GM12878 (cell line): Measurements from ENCODE around the gene N4BP3. TPM values are rescaled to one million over a fixed set of nuclear protein-coding genes. Genes with fewer than 3 reads are reported as not detected.

Experiments used
- ATAC-seq: fragments of 200-7000 bp; cut with Tn5 transposase; 3 replicates; pipeline ENCODE4 v1.9.1; 2020; ENCODE audit warnings: mild to moderate bottlenecking, moderate library complexity
- BruUV-seq: library from RNA; stranded (reverse); fragments of 400-500 nt; replicated peaks from 2 replicates; lab custom pipeline; 2021; lab: Mats Ljungman, UMichigan
- CTCF ChIA-PET: fragments of 300-600 bp; sonication (Branson Sonifier 250); formaldehyde crosslinking; extraction: SDS; loops from one replicate; lab custom pipeline; 2021; ENCODE audit warnings: inconsistent platforms; lab: Yijun Ruan, JAX
- POLR2A ChIA-PET: fragments of 350-600 bp; formaldehyde crosslinking; extraction: SDS; loops from one replicate; lab custom pipeline; 2021; ENCODE audit warnings: inconsistent platforms; lab: Charles Lee
- RAD21 ChIA-PET: fragments of 300-600 bp; sonication (Branson Sonifier 250); formaldehyde crosslinking; loops from one replicate; lab custom pipeline; 2023; ENCODE audit warnings: antibody characterized with exemption; ENCODE audit not compliant: unreplicated experiment; lab: Charles Lee
- SMC1A ChIA-PET: fragments of 300-600 bp; sonication (Branson Sonifier 250); formaldehyde crosslinking; loops from one replicate; lab custom pipeline; 2023; ENCODE audit not compliant: unreplicated experiment, uncharacterized antibody; lab: Charles Lee
- DNase-seq: peaks from one replicate; pipeline ENCODE4 v3.0.0-alpha.2; 2011; ENCODE audit warnings: low read depth, low spot score
- FAIRE-seq: peaks from 3 replicates; lab custom pipeline; 2011; peaks lifted over from hg19 to GRCh38; lab: Jason Lieb, UNC
- H2AFZ ChIP-seq: 2 replicates; pipeline ENCODE4 v1.6.0; 2011; ENCODE audit warnings: low read depth, low read length, control low read depth; ENCODE audit not compliant: control insufficient read depth
- H3K27ac ChIP-seq: 2 replicates; pipeline ENCODE4 v1.5.1; 2011; ENCODE audit warnings: control low read depth; ENCODE audit not compliant: control insufficient read depth, insufficient read depth
- H3K27me3 ChIP-seq, 2 experiments: replicated peaks in 1 of 2; 2 replicates each; pipeline versions ENCODE4 v1.6.0 to v1.6.1; 2011; ENCODE audit warnings: low read length in 1 of 2; ENCODE audit not compliant: control insufficient read depth in 2 of 2, insufficient read depth in 2 of 2
- H3K36me3 ChIP-seq, 2 experiments: 2 replicates each; pipeline ENCODE4 v1.5.1; 2011; ENCODE audit warnings: low read length in 1 of 2; ENCODE audit not compliant: control insufficient read depth in 2 of 2, insufficient read depth in 2 of 2
- H3K4me1 ChIP-seq: 2 replicates; pipeline ENCODE4 v1.6.1; 2011; ENCODE audit warnings: mild to moderate bottlenecking, low read length, moderate library complexity, mixed read lengths; ENCODE audit not compliant: control insufficient read depth, insufficient read depth
- H3K4me2 ChIP-seq: 2 replicates; pipeline ENCODE4 v1.6.0; 2011; ENCODE audit warnings: control low read depth; ENCODE audit not compliant: control insufficient read depth, insufficient read depth
- H3K4me3 ChIP-seq: fragments of 200-600 bp; sonication (generic); 2 replicates; pipeline ENCODE4 v1.5.1; 2016
- H3K79me2 ChIP-seq: 2 replicates; pipeline ENCODE4 v1.6.0; 2011; ENCODE audit warnings: low read length; ENCODE audit not compliant: control insufficient read depth, insufficient read depth
- H3K9ac ChIP-seq: 2 replicates; pipeline ENCODE4 v1.8.0; 2011; ENCODE audit warnings: low read length, control low read depth, mixed read lengths; ENCODE audit not compliant: control insufficient read depth, insufficient read depth
- H3K9me3 ChIP-seq: replicated peaks from 3 replicates; pipeline ENCODE4 v1.5.1; 2011; ENCODE audit warnings: mild to moderate bottlenecking, low read length; ENCODE audit not compliant: control insufficient read depth, insufficient read depth
- H4K20me1 ChIP-seq: 2 replicates; pipeline ENCODE4 v1.6.0; 2011; ENCODE audit not compliant: control insufficient read depth, insufficient read depth
- CBX5 ChIP-seq: sonication (generic); IDR thresholded peaks from 2 replicates; pipeline ENCODE4 v1.6.1; 2016; ENCODE audit warnings: low read depth, moderate library complexity, mild to moderate bottlenecking, inconsistent platforms
- CTCF ChIP-seq, 3 experiments: IDR thresholded peaks in 2 of 3; conservative IDR thresholded peaks in 1 of 3; 2 replicates each; pipeline ENCODE4 v1.5.1; 2011; ENCODE audit warnings: low read depth in 3 of 3, low read length in 3 of 3, mild to moderate bottlenecking in 3 of 3, control low read depth in 2 of 3, moderate library complexity in 2 of 3, inconsistent platforms in 1 of 3, mixed read lengths in 1 of 3; ENCODE audit not compliant: control insufficient read depth in 2 of 3, insufficient read depth in 1 of 3; ENCODE audit errors: extremely low read depth in 1 of 3
- HDAC6 ChIP-seq: fragments of 200-600 bp; sonication (generic); IDR thresholded peaks from one replicate; pipeline ENCODE4 v1.8.0; 2017; ENCODE audit warnings: antibody characterized with exemption; ENCODE audit not compliant: unreplicated experiment
- JUNB ChIP-seq: IDR thresholded peaks from 2 replicates; pipeline ENCODE4 v1.6.1; 2016; ENCODE audit warnings: antibody characterized with exemption, mild to moderate bottlenecking
- LARP7 ChIP-seq: fragments of 450-650 bp; IDR thresholded peaks from 2 replicates; pipeline ENCODE4 v1.6.1; 2017; ENCODE audit warnings: mild to moderate bottlenecking
- SMC3 ChIP-seq: IDR thresholded peaks from 2 replicates; pipeline ENCODE4 v1.6.1; 2011; ENCODE audit warnings: low read length, improper control_type of control experiment, borderline replicate concordance
- ZBTB40 ChIP-seq: fragments of 450-650 bp; IDR thresholded peaks from 2 replicates; pipeline ENCODE4 v1.6.1; 2016; ENCODE audit warnings: mild to moderate bottlenecking, moderate library complexity, borderline replicate concordance
- WGBS: methylation state at CpG from one replicate; pipeline ENCODE4 v1.1.6; 2016; ENCODE audit warnings: low lambda C conversion rate; ENCODE audit not compliant: insufficient replicate concordance, insufficient coverage; ENCODE audit errors: missing lambda C conversion rate; 5-methylcytosine and 5-hydroxymethylcytosine counted together
- in situ Hi-C: fragments of 300-500 bp; cut with MboI; formaldehyde crosslinking; loops from 9 replicates; pipeline ENCODE4 v1.14.3; 2018; ENCODE audit warnings: mixed read lengths
- intact Hi-C: fragments of 100-400 bp; cut with micrococcal nuclease; formaldehyde crosslinking; loops from one replicate; pipeline ENCODE4 v1.14.2; 2022; ENCODE audit not compliant: unreplicated experiment
- polyA plus RNA-seq, 11 experiments: library from polyadenylated mRNA; depleted of rRNA in 4 of 11; unstranded in 6 of 11; stranded (reverse) in 5 of 11; fragments of >200 nt; fragmentation: Nextera tagmentation in 4 of 11; fragmentation: Illumina TruSeq in 1 of 11; extraction: Ambion mirVana in 4 of 11; extraction: Trizol in 1 of 11; gene quantifications; 1 replicate in 1 of 11; 2 replicates in 10 of 11; pipeline versions ENCODE4 v1.2.1 to v1.2.3, GENCODE V29; 2011 to 2016; ENCODE audit warnings: inconsistent platforms in 2 of 11, missing spikeins in 2 of 11, low read depth in 1 of 11
- total RNA-seq, 4 experiments: library from RNA; depleted of rRNA in 3 of 4; stranded (reverse); fragments of >200 nt in 3 of 4; fragmentation: Illumina TruSeq in 1 of 4; extraction: Trizol in 1 of 4; gene quantifications; 2 replicates each; pipeline versions ENCODE4 v1.2.1 to v1.2.3, GENCODE V29; 2013 to 2021

Gene N4BP3
- total and polyA plus RNA-seq, 10 of the 15 experiments (the other 5 are each of a cell fraction or from before 2014, with no cell fraction given), result 0.06 to 13.0 (median 4.3) TPM

GRCh38 chr5:178072749-178073148, 40.6 kb upstream of the N4BP3 start:
- Histone ChIP-seq H2AFZ (no peak overlapping the region), H3K9ac (no peak overlapping the region), H3K27ac (no peak overlapping the region), H3K27me3 (peaks cover 0 to 3% of the 10 kb centered on the region in 2 experiments; a peak in 2 of 4 replicates), H3K4me1 (peaks cover 5% of the 10 kb centered on the region), H4K20me1 (no peaks in the 10 kb centered on the region), H3K4me3 (no peak overlapping the region), H3K36me3 (no peaks in the 10 kb centered on the region), H3K79me2 (no peaks in the 10 kb centered on the region), H3K4me2 (no peak overlapping the region), H3K9me3 (no peaks in the 10 kb centered on the region)
- ChIA-PET POLR2A (no interaction called here), SMC1A (no interaction called here), CTCF (interaction anchor here (0.6 to 9.1 kb wide), 2 partner anchors 75 to 83 kb away, joined by 7 to 183 read pairs; partner anchors contain the start of gene NHP2), RAD21 (no interaction called here)
- no TSS peak for BruUV-seq
- no peak for TF ChIP-seq CBX5
- no peak for DNase-seq
- 84% methylated on average over 10 of the region's 10 CpGs for WGBS
- in situ Hi-C loops (no loop called here), intact Hi-C loops (no loop called here)
- ATAC-seq, result no peak
- FAIRE-seq, result no peak

GRCh38 chr5:178074266-178074952, 38.9 kb upstream of the N4BP3 start:
- no peaks in the 10 kb centered on the region for H3K9me3 ChIP-seq
- H3K4me3 ChIP-seq, result no peak overlapping the region
- RAD21 ChIA-PET, result interaction anchor here (0.7 to 4.3 kb wide), 4 partner anchors 10 to 89 kb away, joined by 3 to 30 read pairs (median 10); no protein-coding TSS in a partner anchor
- SMC1A ChIA-PET, result interaction anchor here (1.0 to 4.7 kb wide), 8 partner anchors 47 to 98 kb away, joined by 3 to 45 read pairs (median 5); partner anchors contain the start of gene NHP2
- POLR2A ChIA-PET, result no interaction called here
- H3K27me3 ChIP-seq, result peaks cover 0 to 1% of the 10 kb centered on the region in 2 experiments; a peak in 2 of 4 replicates
- H3K27ac ChIP-seq, result no peak overlapping the region
- no peaks in the 10 kb centered on the region; the same call in 1 of the 2 replicates for H3K4me1 ChIP-seq
- DNase-seq (no peak), FAIRE-seq (no peak), ATAC-seq (peak; percentile 51)
- CTCF ChIA-PET, result interaction anchor here (0.6 to 9.1 kb wide), 13 partner anchors 12 to 466 kb away, joined by 3 to 183 read pairs (median 6); partner anchors contain the start of gene NHP2
- intact Hi-C loops, result no loop called here
- H3K79me2 ChIP-seq, result no peaks in the 10 kb centered on the region
- H2AFZ ChIP-seq, result no peak overlapping the region
- 48% methylated on average over 14 of the region's 14 CpGs for WGBS
- in situ Hi-C loops, result no loop called here
- H3K4me2 ChIP-seq, result no peak overlapping the region
- no peak overlapping the region for H3K9ac ChIP-seq
- H3K36me3 ChIP-seq, result no peaks in the 10 kb centered on the region
- TF ChIP-seq ZBTB40, result no peak
- TF ChIP-seq JUNB, result no peak
- TF ChIP-seq HDAC6, result no peak
- TF ChIP-seq SMC3, result no peak
- TF ChIP-seq LARP7, result no peak
- TF ChIP-seq CTCF (IDR thresholded peaks at IDR 0.05 in 2 of 3, conservative IDR thresholded peaks at IDR 0.05 in 1 of 3; ENCODE audit: control insufficient read depth in 2 of 3, extremely low read depth in 1 of 3, insufficient read depth in 1 of 3, low read depth in 3 of 3, low read length in 3 of 3), result 0 out of 6 replicates have a peak, but pooled peaks of 2 of the 3 experiments have one; percentile 13 to 21
- H4K20me1 ChIP-seq, result no peaks in the 10 kb centered on the region
- no TSS peak for BruUV-seq
